Measurements from ENCODE around the gene ZNF84. TPM values are rescaled to one million over a fixed set of nuclear protein-coding genes. Genes with fewer than 3 reads are reported as not detected.

ZNF84 gene
- 10 to 100 TPM; 14.1 to 35.2 (median 21.3) TPM for total RNA-seq
- long read RNA-seq, donor 1, transcript ZNF84-208 (5 exons, 3,237 nt), result major isoform, 10 of 22 reads
- long read RNA-seq, donor 1, partial matches to known transcripts, result 1 of 22 reads
- long read RNA-seq, donor 1, other reads (novel, unspliced or antisense), result 11 of 22 reads
- long read RNA-seq, donor 2, partial matches to known transcripts, result 0 of 3 reads
- long read RNA-seq, donor 2, other reads (novel, unspliced or antisense), result 2 of 3 reads

DNA sequence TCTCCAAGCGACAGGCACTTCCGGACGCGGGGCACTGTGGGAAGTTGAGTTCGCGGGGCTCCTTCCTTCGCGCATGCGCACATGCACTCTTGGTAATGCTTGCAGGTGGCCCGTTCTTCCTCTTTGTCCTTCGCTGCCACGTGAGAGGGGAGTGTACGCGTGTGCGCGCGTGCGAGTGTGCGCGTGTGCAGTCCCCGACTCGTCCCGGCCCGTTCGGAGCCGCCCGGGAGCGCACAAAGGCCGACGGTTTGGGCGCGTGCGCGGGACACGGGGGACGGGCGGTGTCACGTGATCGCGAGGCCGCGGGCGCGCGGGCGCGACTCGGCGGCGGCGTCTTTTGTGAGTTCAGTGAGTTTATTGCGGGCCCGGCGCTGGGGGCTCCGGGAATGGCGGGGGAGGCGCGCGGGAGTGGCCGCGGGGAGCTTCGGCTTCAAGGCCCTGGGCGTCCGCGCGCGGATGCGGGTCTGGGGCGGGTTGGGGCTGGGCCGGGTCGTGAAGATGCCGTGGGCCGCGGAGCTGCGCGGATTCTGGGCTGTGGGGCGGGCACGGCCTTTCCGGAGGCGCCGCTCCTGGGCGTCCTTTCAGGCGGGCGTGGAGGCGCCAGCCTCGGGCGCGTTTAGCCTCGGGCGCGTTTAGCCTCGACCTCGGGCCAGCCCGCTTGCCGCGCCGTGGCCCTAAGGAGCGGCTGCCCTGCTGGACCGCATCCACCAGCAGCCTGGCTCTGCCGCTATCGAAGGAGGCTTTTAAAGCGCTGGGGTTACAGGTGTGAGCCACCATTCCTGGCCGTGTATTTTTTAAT is at the start of gene ZNF84:
ZNF84 (plus strand) TSS at position 303 of the 799 bp plus-strand sequence. CDS start 3,959 bp downstream, outside the sequence.
- TF ChIP-seq, protein P1, sequence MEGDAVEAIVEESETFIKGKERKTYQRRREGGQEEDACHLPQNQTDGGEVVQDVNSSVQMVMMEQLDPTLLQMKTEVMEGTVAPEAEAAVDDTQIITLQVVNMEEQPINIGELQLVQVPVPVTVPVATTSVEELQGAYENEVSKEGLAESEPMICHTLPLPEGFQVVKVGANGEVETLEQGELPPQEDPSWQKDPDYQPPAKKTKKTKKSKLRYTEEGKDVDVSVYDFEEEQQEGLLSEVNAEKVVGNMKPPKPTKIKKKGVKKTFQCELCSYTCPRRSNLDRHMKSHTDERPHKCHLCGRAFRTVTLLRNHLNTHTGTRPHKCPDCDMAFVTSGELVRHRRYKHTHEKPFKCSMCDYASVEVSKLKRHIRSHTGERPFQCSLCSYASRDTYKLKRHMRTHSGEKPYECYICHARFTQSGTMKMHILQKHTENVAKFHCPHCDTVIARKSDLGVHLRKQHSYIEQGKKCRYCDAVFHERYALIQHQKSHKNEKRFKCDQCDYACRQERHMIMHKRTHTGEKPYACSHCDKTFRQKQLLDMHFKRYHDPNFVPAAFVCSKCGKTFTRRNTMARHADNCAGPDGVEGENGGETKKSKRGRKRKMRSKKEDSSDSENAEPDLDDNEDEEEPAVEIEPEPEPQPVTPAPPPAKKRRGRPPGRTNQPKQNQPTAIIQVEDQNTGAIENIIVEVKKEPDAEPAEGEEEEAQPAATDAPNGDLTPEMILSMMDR (IDR thresholded peaks at IDR 0.05), result no peak
- Histone ChIP-seq H3K9me3 (peaks cover 54% of the 10 kb centered on the region), H3K36me3 (ENCODE audit: low read depth) (no peaks in the 10 kb centered on the region), H3K4me1 (ENCODE audit: low read depth) (peaks cover 5% of the 10 kb centered on the region), H3K4me3 (peak within 1 kb of the TSS; percentile 67)
- ATAC-seq (peak; percentile 99), DNase-seq (peak; percentile 94 to 98 (median 96))
- intact Hi-C loops (cut with DNase I, micrococcal nuclease), result no loop called here

DNA sequence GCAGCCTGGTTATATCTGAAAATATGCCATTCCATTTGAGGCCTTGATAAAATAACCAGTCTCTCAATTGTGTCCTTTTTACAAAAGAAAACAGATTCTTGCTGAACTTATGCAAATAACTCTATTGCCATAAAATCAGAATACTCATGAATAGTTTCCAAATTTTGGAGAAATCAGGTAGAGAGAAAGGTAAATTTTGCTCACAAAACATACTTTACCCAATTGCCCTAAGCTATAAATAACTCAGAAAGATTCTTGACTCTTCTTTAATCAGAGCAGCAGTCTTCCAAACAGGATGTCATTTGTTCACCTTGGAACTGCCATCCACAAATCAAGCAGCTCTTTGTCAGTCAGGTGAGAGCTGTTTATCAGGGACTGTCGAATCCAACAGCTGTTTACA is 38.6 kb upstream of the ZNF84 start:
- ATAC-seq (no peak), DNase-seq (no peak)
- intact Hi-C loops (cut with DNase I, micrococcal nuclease), result no loop called here
- H3K36me3 ChIP-seq (ENCODE audit: low read depth), result no peaks in the 10 kb centered on the region
- no peaks in the 10 kb centered on the region for H3K4me1 ChIP-seq (ENCODE audit: low read depth)
- H3K4me3 ChIP-seq, result no peak overlapping the region
- peaks cover 99% of the 10 kb centered on the region for H3K9me3 ChIP-seq
- TF ChIP-seq, protein P1 (IDR thresholded peaks at IDR 0.05), result no peak

DNA sequence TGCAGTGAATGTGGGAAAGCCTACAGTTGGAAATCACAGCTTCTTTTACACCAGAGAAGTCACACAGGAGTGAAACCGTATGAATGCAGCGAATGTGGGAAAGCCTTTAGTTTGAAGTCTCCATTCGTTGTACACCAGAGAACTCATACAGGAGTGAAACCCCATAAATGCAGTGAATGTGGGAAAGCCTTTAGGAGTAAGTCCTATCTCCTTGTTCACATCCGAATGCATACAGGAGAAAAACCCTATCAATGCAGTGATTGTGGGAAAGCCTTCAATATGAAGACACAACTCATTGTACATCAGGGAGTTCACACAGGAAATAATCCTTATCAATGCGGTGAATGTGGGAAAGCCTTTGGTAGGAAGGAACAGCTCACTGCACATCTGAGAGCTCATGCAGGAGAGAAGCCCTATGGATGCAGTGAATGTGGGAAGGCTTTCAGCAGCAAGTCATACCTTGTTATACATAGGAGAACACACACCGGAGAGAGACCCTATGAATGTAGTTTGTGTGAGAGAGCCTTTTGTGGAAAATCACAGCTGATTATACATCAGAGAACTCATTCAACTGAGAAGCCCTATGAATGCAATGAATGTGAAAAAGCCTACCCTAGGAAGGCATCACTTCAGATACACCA is 26.5 kb upstream of the ZNF84 start:
- TF ChIP-seq, protein P1 (IDR thresholded peaks at IDR 0.05), result no peak
- ATAC-seq, result no peak
- no peak overlapping the region for H3K4me3 ChIP-seq
- H3K36me3 ChIP-seq (ENCODE audit: low read depth), result peaks cover 20% of the 10 kb centered on the region
- no peak for DNase-seq
- H3K4me1 ChIP-seq (ENCODE audit: low read depth), result no peaks in the 10 kb centered on the region
- H3K9me3 ChIP-seq, result peaks cover 100% of the 10 kb centered on the region
- intact Hi-C loops (cut with DNase I, micrococcal nuclease), result no loop called here

DNA sequence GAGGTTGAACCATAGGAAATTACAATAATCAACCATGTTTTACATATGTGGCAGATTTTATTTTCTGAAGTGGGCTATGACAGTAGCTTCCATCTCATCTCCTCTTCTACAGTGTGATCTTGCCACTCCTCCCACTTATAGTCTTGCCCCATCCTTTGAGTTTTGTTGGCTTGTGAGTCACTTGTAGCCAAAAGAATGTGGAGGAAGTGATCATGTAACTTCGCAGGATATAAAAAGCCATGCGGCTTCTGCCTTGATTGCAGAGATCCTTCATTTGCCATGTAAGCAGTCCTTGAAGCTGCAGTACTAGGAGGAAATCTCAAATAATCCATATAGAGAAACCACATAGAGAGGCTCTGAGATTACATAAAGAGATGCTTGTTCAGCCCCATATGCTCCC is 13.7 kb upstream of the ZNF84 start:
- no peaks in the 10 kb centered on the region for H3K4me1 ChIP-seq (ENCODE audit: low read depth)
- ATAC-seq, result no peak
- H3K36me3 ChIP-seq (ENCODE audit: low read depth), result no peaks in the 10 kb centered on the region
- TF ChIP-seq, protein P1 (IDR thresholded peaks at IDR 0.05), result no peak
- DNase-seq, result no peak
- H3K4me3 ChIP-seq, result no peak overlapping the region
- H3K9me3 ChIP-seq, result peaks cover 82% of the 10 kb centered on the region
- intact Hi-C loops (cut with DNase I, micrococcal nuclease), result no loop called here

DNA sequence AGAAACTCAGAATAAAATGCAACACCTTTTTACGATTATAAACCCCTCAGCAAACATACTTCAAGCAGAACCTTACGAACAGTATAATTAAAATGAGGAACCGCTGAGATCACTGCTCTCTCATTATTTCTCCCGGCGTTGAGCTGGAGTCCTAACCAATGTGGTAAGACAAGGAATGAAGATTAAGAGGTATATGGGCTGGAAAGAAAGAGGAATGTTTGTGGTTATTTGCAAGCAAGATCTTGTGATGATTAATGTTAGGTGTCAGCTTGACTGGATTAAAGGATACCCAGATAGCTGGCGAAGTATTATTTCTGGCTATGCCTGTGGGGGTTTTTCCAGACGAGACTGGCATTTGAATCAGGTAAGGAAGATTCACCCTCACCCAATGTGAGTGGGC is 10.3 kb upstream of the ZNF84 start:
- Histone ChIP-seq H3K9me3 (peaks cover 76% of the 10 kb centered on the region), H3K4me1 (ENCODE audit: low read depth) (no peaks in the 10 kb centered on the region), H3K36me3 (ENCODE audit: low read depth) (no peaks in the 10 kb centered on the region), H3K4me3 (no peak overlapping the region)
- DNase-seq, result no peak
- ATAC-seq, result no peak
- TF ChIP-seq, protein P1 (IDR thresholded peaks at IDR 0.05), result no peak
- intact Hi-C loops (cut with DNase I, micrococcal nuclease), result no loop called here

All from mucosa of descending colon (tissue), 3 donors.